Measurements from ENCODE around the gene SNTG2.
A peak's percentile ranks its signal among the peaks of the same experiment; 100 is the strongest.

Gene SNTG2

GRCh38 chr2:989781-990467 lies 39.3 kb downstream of the SNTG2 start:
- Histone ChIP-seq H3K4me2 (ENCODE audit: low read depth, low read length, poor library complexity, severe bottlenecking) (no peak overlapping the region), H3K9me2 (replicated peaks; ENCODE audit: low read depth, low read length) (no peaks in the 10 kb centered on the region), H3K9me3 (ENCODE audit: insufficient read depth, low read depth, low read length) (no peaks in the 10 kb centered on the region), H3K4me3 (ENCODE audit: low read length, poor library complexity, severe bottlenecking) (no peak overlapping the region), H2AFZ (ENCODE audit: low read length) (peak overlapping the region; percentile 42; the same call in 1 of the 2 replicates), H3K9ac (ENCODE audit: low read depth, low read length, poor library complexity, severe bottlenecking) (no peak overlapping the region), H4K20me1 (ENCODE audit: insufficient read depth, low read length, poor library complexity, severe bottlenecking) (no peaks in the 10 kb centered on the region), H3K79me2 (ENCODE audit: insufficient read depth, low read length) (no peaks in the 10 kb centered on the region), H3F3A (ENCODE audit: low read depth) (peaks cover 5% of the 10 kb centered on the region; the same call in 1 of the 2 replicates), H3K4me1 (ENCODE audit: insufficient read depth, low read length, poor library complexity, severe bottlenecking) (peaks cover 57% of the 10 kb centered on the region), H3K27me3 (ENCODE audit: insufficient read depth, low read length, poor library complexity, severe bottlenecking) (no peaks in the 10 kb centered on the region), H3K36me3 (ENCODE audit: insufficient read depth, low read length) (no peaks in the 10 kb centered on the region)
- no peak for TF ChIP-seq EZH2phosphoT487 (IDR thresholded peaks at IDR 0.05; ENCODE audit: borderline replicate concordance)
- TF ChIP-seq CTCF (conservative IDR thresholded peaks at IDR 0.05; ENCODE audit: low read length), result no peak

GRCh38 chr2:990970-991369 lies 40.3 kb downstream of the SNTG2 start:
- Histone ChIP-seq H3K4me1 (ENCODE audit: insufficient read depth, low read length, poor library complexity, severe bottlenecking) (peaks cover 52% of the 10 kb centered on the region), H3K79me2 (ENCODE audit: insufficient read depth, low read length) (no peaks in the 10 kb centered on the region)

GRCh38 chr2:1002350-1002749 lies 51.7 kb downstream of the SNTG2 start:
- no peaks in the 10 kb centered on the region for H3K9me2 ChIP-seq (replicated peaks; ENCODE audit: low read depth, low read length)
- no peaks in the 10 kb centered on the region for H3K79me2 ChIP-seq (ENCODE audit: insufficient read depth, low read length)
- H3K4me2 ChIP-seq (ENCODE audit: low read depth, low read length, poor library complexity, severe bottlenecking), result no peak overlapping the region
- no peaks in the 10 kb centered on the region for H4K20me1 ChIP-seq (ENCODE audit: insufficient read depth, low read length, poor library complexity, severe bottlenecking)
- no peaks in the 10 kb centered on the region for H3F3A ChIP-seq (ENCODE audit: low read depth)
- peaks cover 5% of the 10 kb centered on the region for H3K4me1 ChIP-seq (ENCODE audit: insufficient read depth, low read length, poor library complexity, severe bottlenecking)
- no peaks in the 10 kb centered on the region for H3K36me3 ChIP-seq (ENCODE audit: insufficient read depth, low read length)
- no peak overlapping the region for H3K9ac ChIP-seq (ENCODE audit: low read depth, low read length, poor library complexity, severe bottlenecking)
- H3K4me3 ChIP-seq (ENCODE audit: low read length, poor library complexity, severe bottlenecking), result no peak overlapping the region
- H2AFZ ChIP-seq (ENCODE audit: low read length), result no peak overlapping the region
- TF ChIP-seq CTCF (conservative IDR thresholded peaks at IDR 0.05; ENCODE audit: low read length), result no peak
- no peak for TF ChIP-seq EZH2phosphoT487 (IDR thresholded peaks at IDR 0.05; ENCODE audit: borderline replicate concordance)
- H3K9me3 ChIP-seq (ENCODE audit: insufficient read depth, low read depth, low read length), result peaks cover 15% of the 10 kb centered on the region; the same call in 1 of the 2 replicates
- no peaks in the 10 kb centered on the region for H3K27me3 ChIP-seq (ENCODE audit: insufficient read depth, low read length, poor library complexity, severe bottlenecking)

More at GRCh38 chr2:990970-991369, 40.3 kb downstream of the SNTG2 start:
- Histone ChIP-seq H4K20me1 (ENCODE audit: insufficient read depth, low read length, poor library complexity, severe bottlenecking) (no peaks in the 10 kb centered on the region), H3F3A (ENCODE audit: low read depth) (no peaks in the 10 kb centered on the region), H3K9ac (ENCODE audit: low read depth, low read length, poor library complexity, severe bottlenecking) (no peak overlapping the region), H2AFZ (ENCODE audit: low read length) (no peak overlapping the region), H3K9me2 (replicated peaks; ENCODE audit: low read depth, low read length) (no peaks in the 10 kb centered on the region), H3K27me3 (ENCODE audit: insufficient read depth, low read length, poor library complexity, severe bottlenecking) (no peaks in the 10 kb centered on the region), H3K36me3 (ENCODE audit: insufficient read depth, low read length) (no peaks in the 10 kb centered on the region), H3K4me2 (ENCODE audit: low read depth, low read length, poor library complexity, severe bottlenecking) (no peak overlapping the region), H3K9me3 (ENCODE audit: insufficient read depth, low read depth, low read length) (no peaks in the 10 kb centered on the region), H3K4me3 (ENCODE audit: low read length, poor library complexity, severe bottlenecking) (no peak overlapping the region)
- no peak for TF ChIP-seq EZH2phosphoT487 (IDR thresholded peaks at IDR 0.05; ENCODE audit: borderline replicate concordance)
- TF ChIP-seq CTCF (conservative IDR thresholded peaks at IDR 0.05; ENCODE audit: low read length), result no peak
